Activated naive CD4-positive, alpha-beta T cell treated with anti-CD3 and anti-CD28 coated beads, Interleukin-2, amount 10 ng/mL, durations not matched to agents 7 days and 5 days (primary cell): ENCODE results near the gene SMIM17.
"Not testable (repeated sequence)": the region's sequence is repeated elsewhere in the genome, so short reads cannot be mapped to it uniquely, and the experiment has no call there.

ENCODE experiments used
- CTCF ChIA-PET: fragments of 350-600 bp; sonication (Branson Sonifier 250); formaldehyde crosslinking; loops from one replicate; lab custom pipeline; 2021; ENCODE audit warnings: antibody characterized with exemption; lab: Charles Lee
- DNase-seq: peaks from one replicate; pipeline ENCODE4 v3.0.0-alpha.2; 2020
- H3K27ac Mint-ChIP-seq: one replicate; pipeline ENCODE4 v1.8.0; 2021; ENCODE audit warnings: mild to moderate bottlenecking, moderate library complexity, mixed read lengths
- H3K27me3 Mint-ChIP-seq: one replicate; pipeline ENCODE4 v1.8.0; 2021; ENCODE audit warnings: mild to moderate bottlenecking, mixed read lengths
- H3K36me3 Mint-ChIP-seq: one replicate; pipeline ENCODE4 v1.8.0; 2021; ENCODE audit warnings: mixed read lengths
- H3K4me1 Mint-ChIP-seq: one replicate; pipeline ENCODE4 v1.8.0; 2021; ENCODE audit warnings: mixed read lengths
- H3K4me3 Mint-ChIP-seq: one replicate; pipeline ENCODE4 v1.8.0; 2021; ENCODE audit warnings: mild to moderate bottlenecking, moderate library complexity, mixed read lengths
- H3K9me3 Mint-ChIP-seq: one replicate; pipeline ENCODE4 v1.8.0; 2021; ENCODE audit warnings: mixed read lengths

Gene SMIM17

GRCh38 chr19:56670401-56670960, 27.5 kb downstream of the SMIM17 start:
- no peaks in the 10 kb centered on the region for H3K27me3 Mint-ChIP-seq

DNA sequence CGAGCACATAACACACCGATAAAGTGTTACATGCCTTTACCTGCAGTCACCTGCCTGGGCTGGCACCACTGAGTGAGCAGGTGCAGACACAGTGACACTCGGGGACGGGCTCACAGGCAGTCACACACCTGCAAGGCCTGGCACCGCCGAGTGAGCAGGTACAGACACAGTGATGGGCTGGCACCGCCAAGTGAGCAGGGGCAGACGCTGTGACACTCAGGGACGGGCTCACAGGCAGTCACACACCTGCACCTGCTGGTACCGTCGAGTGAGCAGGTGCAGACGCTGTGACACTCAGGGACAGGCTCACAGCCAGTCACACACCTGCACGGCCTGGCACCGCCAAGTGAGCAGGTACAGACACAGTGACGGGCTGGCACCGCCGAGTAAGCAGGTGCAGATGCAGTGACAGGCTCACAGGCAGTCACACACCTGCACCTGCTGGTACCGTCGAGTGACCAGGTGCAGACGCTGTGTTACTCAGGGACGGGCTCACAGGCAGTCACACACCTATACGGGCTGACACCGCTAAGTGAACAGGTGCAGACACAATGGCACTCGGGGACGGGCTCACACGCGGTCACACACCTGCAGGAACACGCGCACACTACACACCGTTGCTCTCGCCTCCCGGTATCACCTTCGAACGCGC, 28.1 kb downstream of the SMIM17 start:
- peak overlapping the region; percentile 64 for H3K27ac Mint-ChIP-seq
- H3K27me3 Mint-ChIP-seq, result no peaks in the 10 kb centered on the region
- H3K9me3 Mint-ChIP-seq, result peaks cover 40% of the 10 kb centered on the region
- no peaks in the 10 kb centered on the region for H3K36me3 Mint-ChIP-seq
- no peak for DNase-seq
- peak overlapping the region; percentile 76 for H3K4me3 Mint-ChIP-seq
- H3K4me1 Mint-ChIP-seq, result peaks cover 8% of the 10 kb centered on the region
- CTCF ChIA-PET, result no interaction called here

More at GRCh38 chr19:56670401-56670960, 27.5 kb downstream of the SMIM17 start:
- H3K27ac Mint-ChIP-seq, result no peak overlapping the region
- H3K9me3 Mint-ChIP-seq, result peaks cover 43% of the 10 kb centered on the region
- DNase-seq, result no peak
- H3K36me3 Mint-ChIP-seq, result no peaks in the 10 kb centered on the region
- peak overlapping the region; percentile 27 for H3K4me3 Mint-ChIP-seq
- CTCF ChIA-PET, result no interaction called here
- H3K4me1 Mint-ChIP-seq, result peaks cover 8% of the 10 kb centered on the region

DNA sequence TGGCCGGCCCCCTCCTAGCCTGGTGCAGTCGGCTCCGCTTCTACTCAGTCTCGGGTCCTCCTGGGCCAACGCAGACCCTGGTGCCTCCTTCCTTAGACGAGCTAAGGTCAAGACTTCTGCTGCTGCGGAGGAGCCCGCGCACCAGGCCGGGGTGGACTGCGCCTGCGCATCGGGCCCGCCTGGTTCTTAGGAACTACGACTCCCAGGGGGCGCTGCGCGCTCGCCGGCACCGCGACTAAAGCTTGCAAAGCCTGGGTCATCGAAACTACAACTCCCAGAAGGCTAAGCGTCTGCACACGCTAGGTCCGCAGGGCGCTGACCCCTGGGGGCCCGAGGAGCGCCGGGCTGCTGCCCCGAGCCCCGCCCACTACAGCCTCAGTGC, 28.6 kb downstream of the SMIM17 start, which contains the start of gene ZNF835:
Gene ZNF835 (minus strand): TSS at position 145 of the 382 bp plus-strand sequence. CDS start 6,559 bp downstream, outside the sequence.
- Mint-ChIP-seq H3K27me3 (no peaks in the 10 kb centered on the region), H3K4me1 (peaks cover 8% of the 10 kb centered on the region), H3K4me3 (peak within 1 kb of the TSS; percentile 76), H3K36me3 (no peaks in the 10 kb centered on the region), H3K27ac (peak within 1 kb of the TSS; percentile 64), H3K9me3 (peaks cover 45% of the 10 kb centered on the region)
- CTCF ChIA-PET, result no interaction called here
- peak; percentile 79 for DNase-seq

GRCh38 chr19:56672610-56673009, 29.7 kb downstream of the SMIM17 start:
- H3K27ac Mint-ChIP-seq, CTCF ChIA-PET, H3K36me3 Mint-ChIP-seq, H3K4me1 Mint-ChIP-seq, H3K27me3 Mint-ChIP-seq, DNase-seq, H3K4me3 Mint-ChIP-seq: not testable (repeated sequence)
- peaks cover 47% of the 10 kb centered on the region for H3K9me3 Mint-ChIP-seq

DNA sequence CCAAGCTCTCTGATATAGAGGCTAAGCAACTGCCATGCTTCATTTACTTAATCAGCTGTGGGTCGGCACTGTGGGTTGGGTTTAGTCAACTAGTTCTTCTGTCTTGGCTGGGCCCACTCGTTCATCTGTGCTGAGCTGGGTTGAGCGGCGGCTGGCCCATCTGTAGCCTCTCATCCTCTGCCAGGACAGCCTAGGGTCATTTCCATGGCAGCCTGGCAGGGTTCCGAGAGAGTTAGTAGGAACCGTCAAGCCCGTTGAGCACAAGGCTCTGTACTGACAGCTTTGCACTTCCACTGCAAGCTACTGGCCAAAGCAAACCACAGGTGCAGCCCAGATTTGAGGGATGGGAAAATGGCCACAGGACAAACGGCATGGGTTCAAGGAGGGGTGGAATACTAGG, 35.2 kb downstream of the SMIM17 start:
- H3K27ac Mint-ChIP-seq, result no peak overlapping the region
- H3K4me3 Mint-ChIP-seq, result no peak overlapping the region
- no peaks in the 10 kb centered on the region for H3K4me1 Mint-ChIP-seq
- H3K36me3 Mint-ChIP-seq, result no peaks in the 10 kb centered on the region
- H3K27me3 Mint-ChIP-seq, result no peaks in the 10 kb centered on the region
- no peak for DNase-seq
- H3K9me3 Mint-ChIP-seq, result peaks cover 32% of the 10 kb centered on the region
- CTCF ChIA-PET, result no interaction called here

- CTCF ChIA-PET, result no interaction called here
- Mint-ChIP-seq H3K4me3 (no peak overlapping the region), H3K4me1 (no peaks in the 10 kb centered on the region), H3K9me3 (peaks cover 43% of the 10 kb centered on the region), H3K27me3 (no peaks in the 10 kb centered on the region), H3K27ac (no peak overlapping the region), H3K36me3 (no peaks in the 10 kb centered on the region)
- no peak for DNase-seq
Measured at GRCh38 chr19:56681702-56682101, 38.7 kb downstream of the SMIM17 start.

DNA sequence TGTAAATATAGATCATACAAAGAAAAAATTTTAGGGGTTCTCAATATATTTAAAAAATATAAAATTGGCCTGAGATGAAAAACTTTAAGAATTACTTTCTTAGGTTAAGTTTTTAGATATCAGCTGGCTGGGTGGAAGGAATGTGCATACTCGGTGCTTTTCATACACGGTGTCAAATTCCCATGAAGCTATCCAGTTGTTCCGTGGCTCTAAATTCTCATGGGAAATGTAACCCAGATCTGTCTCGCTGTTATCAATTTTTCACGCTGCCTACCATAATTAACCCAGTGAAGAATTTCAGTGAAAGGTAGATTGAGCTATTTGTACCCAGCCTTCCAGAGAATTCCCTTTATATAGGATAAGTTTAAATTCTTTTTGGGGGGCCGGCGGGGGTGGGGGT, 40.2 kb downstream of the SMIM17 start:
- Mint-ChIP-seq H3K27me3 (no peaks in the 10 kb centered on the region), H3K4me3 (no peak overlapping the region), H3K27ac (no peak overlapping the region), H3K4me1 (no peaks in the 10 kb centered on the region), H3K36me3 (no peaks in the 10 kb centered on the region), H3K9me3 (peaks cover 42% of the 10 kb centered on the region)
- CTCF ChIA-PET, result no interaction called here
- DNase-seq, result no peak

- no peak overlapping the region for H3K4me3 Mint-ChIP-seq
- no peaks in the 10 kb centered on the region for H3K27me3 Mint-ChIP-seq
- H3K36me3 Mint-ChIP-seq, result no peaks in the 10 kb centered on the region
- DNase-seq, result no peak
- CTCF ChIA-PET, result no interaction called here
- H3K4me1 Mint-ChIP-seq, result no peaks in the 10 kb centered on the region
- no peak overlapping the region for H3K27ac Mint-ChIP-seq
- peaks cover 44% of the 10 kb centered on the region for H3K9me3 Mint-ChIP-seq
Measured at GRCh38 chr19:56687031-56687430, 44.1 kb downstream of the SMIM17 start.

GRCh38 chr19:56689198-56689597, 46.2 kb downstream of the SMIM17 start:
- CTCF ChIA-PET, result no interaction called here
- Mint-ChIP-seq H3K27ac (no peak overlapping the region), H3K9me3 (peaks cover 55% of the 10 kb centered on the region), H3K4me3 (no peak overlapping the region), H3K27me3 (no peaks in the 10 kb centered on the region), H3K4me1 (no peaks in the 10 kb centered on the region), H3K36me3 (no peaks in the 10 kb centered on the region)
- DNase-seq, result no peak

GRCh38 chr19:56690670-56691069, 47.7 kb downstream of the SMIM17 start:
- Mint-ChIP-seq H3K9me3 (peaks cover 52% of the 10 kb centered on the region), H3K27ac (no peak overlapping the region), H3K36me3 (no peaks in the 10 kb centered on the region), H3K27me3 (no peaks in the 10 kb centered on the region), H3K4me1 (no peaks in the 10 kb centered on the region), H3K4me3 (no peak overlapping the region)
- CTCF ChIA-PET, result no interaction called here
- DNase-seq, result no peak

DNA sequence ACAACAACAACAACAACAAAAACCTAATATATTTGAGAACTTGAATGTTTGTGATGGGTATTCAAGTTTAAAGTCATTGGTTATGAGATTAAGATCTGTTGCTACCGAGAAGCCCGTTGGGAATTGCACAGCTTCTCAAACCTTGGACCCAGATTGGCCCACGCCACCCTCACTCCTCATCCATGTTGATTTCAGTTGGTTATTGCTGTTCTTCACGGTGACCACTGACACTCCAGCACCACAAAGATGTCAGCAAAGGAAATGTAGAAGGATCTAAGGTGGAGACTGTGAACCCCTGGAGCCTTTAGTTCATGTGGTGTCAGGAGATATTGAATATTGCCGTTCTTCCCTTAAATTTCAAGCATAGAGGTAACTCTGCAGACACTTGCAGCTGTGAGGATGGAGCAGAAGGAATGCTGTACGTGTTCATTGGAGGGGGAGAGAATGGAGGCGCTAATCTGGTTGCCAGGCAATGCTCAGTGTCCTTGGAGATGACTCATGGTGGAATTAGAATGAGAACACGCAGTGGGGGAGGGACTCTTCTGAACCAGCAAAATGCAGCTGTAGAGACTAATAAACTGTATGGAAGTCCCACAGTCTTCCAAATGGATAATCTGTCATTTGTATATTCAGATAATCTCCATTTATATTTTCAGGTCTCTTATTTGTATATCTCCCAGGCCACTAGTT, 49.4 kb downstream of the SMIM17 start:
- H3K4me3 Mint-ChIP-seq, result no peak overlapping the region
- H3K36me3 Mint-ChIP-seq, result no peaks in the 10 kb centered on the region
- CTCF ChIA-PET, result no interaction called here
- no peaks in the 10 kb centered on the region for H3K4me1 Mint-ChIP-seq
- no peaks in the 10 kb centered on the region for H3K27me3 Mint-ChIP-seq
- peaks cover 41% of the 10 kb centered on the region for H3K9me3 Mint-ChIP-seq
- DNase-seq, result no peak
- H3K27ac Mint-ChIP-seq, result no peak overlapping the region

GRCh38 chr19:56699552-56699951, 56.6 kb downstream of the SMIM17 start:
- CTCF ChIA-PET, result no interaction called here
- H3K4me3 Mint-ChIP-seq, result no peak overlapping the region
- H3K9me3 Mint-ChIP-seq, result peaks cover 44% of the 10 kb centered on the region
- H3K4me1 Mint-ChIP-seq, result no peaks in the 10 kb centered on the region
- no peaks in the 10 kb centered on the region for H3K27me3 Mint-ChIP-seq
- H3K36me3 Mint-ChIP-seq, result no peaks in the 10 kb centered on the region
- DNase-seq, result no peak
- H3K27ac Mint-ChIP-seq, result no peak overlapping the region

DNA sequence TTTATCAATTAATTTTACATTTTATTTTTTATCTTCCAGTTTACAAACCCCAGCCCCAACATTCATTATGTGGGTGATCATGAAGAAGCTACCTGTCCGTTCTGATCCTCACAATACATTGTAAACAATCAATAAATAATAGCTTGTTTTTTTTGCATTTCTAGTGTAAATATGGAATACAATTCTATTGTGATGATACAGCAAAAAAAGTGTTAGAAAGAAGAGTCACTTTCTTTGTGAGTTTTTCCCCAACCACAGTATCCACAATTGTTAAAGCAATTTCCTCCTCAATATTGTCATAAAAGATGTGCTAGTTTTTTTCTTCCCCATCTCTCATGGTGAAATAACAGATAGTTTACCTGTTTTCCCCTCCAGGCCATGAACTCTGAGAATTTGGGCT, 58.9 kb downstream of the SMIM17 start:
- H3K4me1 Mint-ChIP-seq, result no peaks in the 10 kb centered on the region
- H3K27ac Mint-ChIP-seq, result no peak overlapping the region
- DNase-seq, result no peak
- no peak overlapping the region for H3K4me3 Mint-ChIP-seq
- no peaks in the 10 kb centered on the region for H3K27me3 Mint-ChIP-seq
- CTCF ChIA-PET, result no interaction called here
- no peaks in the 10 kb centered on the region for H3K36me3 Mint-ChIP-seq
- peaks cover 48% of the 10 kb centered on the region for H3K9me3 Mint-ChIP-seq

- no peak overlapping the region for H3K4me3 Mint-ChIP-seq
- H3K4me1 Mint-ChIP-seq, result no peaks in the 10 kb centered on the region
- CTCF ChIA-PET, result no interaction called here
- H3K36me3 Mint-ChIP-seq, result no peaks in the 10 kb centered on the region
- no peaks in the 10 kb centered on the region for H3K27me3 Mint-ChIP-seq
- no peak for DNase-seq
- peaks cover 54% of the 10 kb centered on the region for H3K9me3 Mint-ChIP-seq
- no peak overlapping the region for H3K27ac Mint-ChIP-seq
Measured at GRCh38 chr19:56705939-56706338, 63.0 kb downstream of the SMIM17 start.
